ENCODE measurements around the gene ADAMTS6. TPM values are rescaled to one million over a fixed set of nuclear protein-coding genes. Genes with fewer than 3 reads are reported as not detected.

Gene ADAMTS6
- total and polyA plus RNA-seq, 2 experiments from 2014 or later, result 0.78 to 2.0 TPM

DNA sequence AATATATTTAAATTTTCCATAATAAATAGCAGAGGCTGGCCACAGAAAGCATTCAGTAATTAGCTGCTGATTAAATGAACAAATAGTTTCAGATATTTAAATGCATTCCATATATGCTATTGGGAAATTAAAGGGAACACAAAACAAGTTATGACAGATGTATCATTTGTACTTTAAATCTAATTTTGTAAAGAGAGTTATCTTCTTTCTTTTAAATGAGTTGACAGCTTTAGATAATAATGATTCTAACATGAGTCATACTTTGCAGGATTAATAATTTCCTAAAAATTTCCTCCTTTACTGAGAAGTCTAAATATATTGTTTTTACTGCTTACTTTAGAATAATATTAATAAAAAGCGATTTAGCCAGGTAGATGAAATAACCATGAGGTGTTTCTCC, 320.1 kb downstream of the ADAMTS6 start (continued):
- TF ChIP-seq JUNB (IDR thresholded peaks at IDR 0.05; ENCODE audit: unreplicated experiment) (no peak), ZNF114 (CRISPR knock-in tag; IDR thresholded peaks at IDR 0.05) (no peak), ZNF331 (CRISPR knock-in tag; IDR thresholded peaks at IDR 0.05; ENCODE audit: low read depth) (no peak), STAT1 (IDR thresholded peaks at IDR 0.05; ENCODE audit: unreplicated experiment) (no peak), CREB1 (CRISPR knock-in tag; IDR thresholded peaks at IDR 0.05; ENCODE audit: low read depth) (no peak)
- TF ChIP-seq, protein P1, sequence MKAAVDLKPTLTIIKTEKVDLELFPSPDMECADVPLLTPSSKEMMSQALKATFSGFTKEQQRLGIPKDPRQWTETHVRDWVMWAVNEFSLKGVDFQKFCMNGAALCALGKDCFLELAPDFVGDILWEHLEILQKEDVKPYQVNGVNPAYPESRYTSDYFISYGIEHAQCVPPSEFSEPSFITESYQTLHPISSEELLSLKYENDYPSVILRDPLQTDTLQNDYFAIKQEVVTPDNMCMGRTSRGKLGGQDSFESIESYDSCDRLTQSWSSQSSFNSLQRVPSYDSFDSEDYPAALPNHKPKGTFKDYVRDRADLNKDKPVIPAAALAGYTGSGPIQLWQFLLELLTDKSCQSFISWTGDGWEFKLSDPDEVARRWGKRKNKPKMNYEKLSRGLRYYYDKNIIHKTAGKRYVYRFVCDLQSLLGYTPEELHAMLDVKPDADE (IDR thresholded peaks at IDR 0.05), result no peak
- TF ChIP-seq, protein P2, sequence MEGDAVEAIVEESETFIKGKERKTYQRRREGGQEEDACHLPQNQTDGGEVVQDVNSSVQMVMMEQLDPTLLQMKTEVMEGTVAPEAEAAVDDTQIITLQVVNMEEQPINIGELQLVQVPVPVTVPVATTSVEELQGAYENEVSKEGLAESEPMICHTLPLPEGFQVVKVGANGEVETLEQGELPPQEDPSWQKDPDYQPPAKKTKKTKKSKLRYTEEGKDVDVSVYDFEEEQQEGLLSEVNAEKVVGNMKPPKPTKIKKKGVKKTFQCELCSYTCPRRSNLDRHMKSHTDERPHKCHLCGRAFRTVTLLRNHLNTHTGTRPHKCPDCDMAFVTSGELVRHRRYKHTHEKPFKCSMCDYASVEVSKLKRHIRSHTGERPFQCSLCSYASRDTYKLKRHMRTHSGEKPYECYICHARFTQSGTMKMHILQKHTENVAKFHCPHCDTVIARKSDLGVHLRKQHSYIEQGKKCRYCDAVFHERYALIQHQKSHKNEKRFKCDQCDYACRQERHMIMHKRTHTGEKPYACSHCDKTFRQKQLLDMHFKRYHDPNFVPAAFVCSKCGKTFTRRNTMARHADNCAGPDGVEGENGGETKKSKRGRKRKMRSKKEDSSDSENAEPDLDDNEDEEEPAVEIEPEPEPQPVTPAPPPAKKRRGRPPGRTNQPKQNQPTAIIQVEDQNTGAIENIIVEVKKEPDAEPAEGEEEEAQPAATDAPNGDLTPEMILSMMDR (conservative IDR thresholded peaks at IDR 0.05; ENCODE audit: low read depth in 2 of 2), result no peak

DNA sequence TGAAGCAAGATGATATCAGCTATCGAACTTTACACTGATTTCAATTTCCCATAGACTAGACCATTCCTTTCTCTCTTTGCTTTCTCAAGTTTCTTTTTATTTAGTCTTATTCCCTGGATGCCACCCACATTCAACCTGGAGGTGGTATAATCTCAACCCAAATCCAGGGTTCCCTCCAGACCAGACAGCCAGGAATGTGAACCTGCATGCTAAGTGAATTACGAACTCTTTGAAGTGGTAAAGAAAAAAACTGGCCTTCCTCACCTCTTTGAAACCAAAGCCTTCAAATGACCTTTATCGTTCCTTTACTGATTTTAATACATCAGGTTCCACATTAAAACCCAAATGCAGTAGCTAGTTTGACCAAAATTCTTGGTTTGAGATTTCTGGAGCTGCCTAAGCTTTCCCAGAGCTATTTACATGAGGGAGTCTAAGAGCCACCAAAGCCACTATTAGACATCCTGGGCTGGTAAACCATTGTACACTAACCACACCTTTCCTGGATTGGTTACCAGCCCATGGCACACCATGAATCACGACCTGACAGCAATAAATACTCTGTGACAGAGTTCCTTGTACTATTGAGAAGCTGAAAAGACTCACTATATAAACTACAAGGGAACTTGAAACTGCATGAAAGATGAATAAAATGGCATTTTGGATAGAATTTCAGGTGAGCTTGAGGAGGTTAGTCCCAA, 323.7 kb downstream of the ADAMTS6 start:
- H3K4me1 Mint-ChIP-seq, result no peaks in the 10 kb centered on the region
- no peaks in the 10 kb centered on the region for H4K20me1 ChIP-seq (replicated peaks; ENCODE audit: insufficient read depth)
- peaks cover 6% of the 10 kb centered on the region for H3K27me3 Mint-ChIP-seq (ENCODE audit: insufficient read depth, low read depth, poor library complexity)
- H2AFZ ChIP-seq, result no peak overlapping the region
- H3K4me3 ChIP-seq, result no peak overlapping the region
- H3K36me3 ChIP-seq (ENCODE audit: insufficient read depth), result 0 out of 2 replicates have a peak, but pooled peaks cover 6% of the 10 kb centered on the region
- DNase-seq (ENCODE audit: low spot score) (peak; percentile 6), ATAC-seq (no peak)
- no peak overlapping the region for H3K4me2 ChIP-seq
- no peaks in the 10 kb centered on the region for H3K27me3 ChIP-seq (ENCODE audit: insufficient read depth)
- no peak overlapping the region for H3K27ac Mint-ChIP-seq
- peaks cover 12% of the 10 kb centered on the region; the same call in 2 of the 3 replicates for H3K36me3 Mint-ChIP-seq (ENCODE audit: low read depth)
- H3K79me2 ChIP-seq (replicated peaks; ENCODE audit: insufficient read depth), result no peaks in the 10 kb centered on the region
- H3F3A ChIP-seq (replicated peaks; ENCODE audit: low read depth), result no peaks in the 10 kb centered on the region
- H3K9me3 Mint-ChIP-seq, result peaks cover 12% of the 10 kb centered on the region
- no peak for TF ChIP-seq ZNF114 (CRISPR knock-in tag; IDR thresholded peaks at IDR 0.05)
- no peaks in the 10 kb centered on the region for H3K9me2 ChIP-seq (ENCODE audit: insufficient read depth)
- H3K4me1 ChIP-seq (ENCODE audit: insufficient read depth), result no peaks in the 10 kb centered on the region
- no peak overlapping the region for H3K27ac ChIP-seq (ENCODE audit: low read depth)
- H3K4me3 Mint-ChIP-seq, result no peak overlapping the region

DNA sequence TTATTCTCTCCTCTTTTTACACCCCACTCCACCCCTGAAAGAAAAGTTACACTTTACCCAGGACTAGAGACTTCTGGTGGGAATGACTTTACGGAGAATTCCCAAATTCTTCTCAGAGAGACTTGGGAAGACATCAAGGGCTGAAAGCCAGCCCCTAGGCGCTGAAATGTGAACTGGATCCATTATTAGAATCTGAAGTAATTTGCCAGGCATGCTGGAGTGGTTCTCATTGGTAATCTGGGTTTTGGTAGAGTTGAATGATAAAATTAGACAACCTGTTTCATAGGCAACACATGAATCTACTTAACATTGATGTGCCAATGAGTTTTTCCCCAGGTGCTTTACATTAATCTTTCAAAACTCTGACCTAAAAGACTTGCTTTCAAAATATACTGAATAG, 324.8 kb downstream of the ADAMTS6 start:
- Histone ChIP-seq H3K36me3 (ENCODE audit: insufficient read depth) (no peaks in the 10 kb centered on the region), H3K27ac (ENCODE audit: low read depth) (no peak overlapping the region), H3K4me2 (no peak overlapping the region), H2AFZ (no peak overlapping the region), H3K79me2 (replicated peaks; ENCODE audit: insufficient read depth) (no peaks in the 10 kb centered on the region), H3K9me2 (ENCODE audit: insufficient read depth) (no peaks in the 10 kb centered on the region), H3K27me3 (ENCODE audit: insufficient read depth) (no peaks in the 10 kb centered on the region), H3K4me3 (no peak overlapping the region), H3F3A (replicated peaks; ENCODE audit: low read depth) (no peaks in the 10 kb centered on the region), H3K4me1 (ENCODE audit: insufficient read depth) (no peaks in the 10 kb centered on the region), H4K20me1 (replicated peaks; ENCODE audit: insufficient read depth) (no peaks in the 10 kb centered on the region)
- Mint-ChIP-seq H3K27ac (no peak overlapping the region), H3K36me3 (ENCODE audit: low read depth) (peaks cover 4% of the 10 kb centered on the region; the same call in 2 of the 3 replicates), H3K9me3 (peaks cover 4% of the 10 kb centered on the region; the same call in 2 of the 3 replicates), H3K4me1 (no peaks in the 10 kb centered on the region), H3K27me3 (ENCODE audit: insufficient read depth, low read depth, poor library complexity) (peaks cover 3% of the 10 kb centered on the region), H3K4me3 (no peak overlapping the region)
- no peak for ATAC-seq
- DNase-seq (ENCODE audit: low spot score), result no peak
- TF ChIP-seq STAT1 (IDR thresholded peaks at IDR 0.05; ENCODE audit: unreplicated experiment) (no peak), EZH2 (IDR thresholded peaks at IDR 0.05; ENCODE audit: low read depth, unreplicated experiment) (no peak), CREB1 (CRISPR knock-in tag; IDR thresholded peaks at IDR 0.05; ENCODE audit: low read depth) (no peak), EZH2phosphoT487 (IDR thresholded peaks at IDR 0.05; ENCODE audit: unreplicated experiment) (no peak)
- TF ChIP-seq, protein P1 (IDR thresholded peaks at IDR 0.05), result no peak

Measured in GM23338 (cell line).